Fibroblast of pulmonary artery (primary cell): ENCODE measurements around the gene FAM81A.
"Not testable (repeated sequence)": the region's sequence is repeated elsewhere in the genome, so short reads cannot be mapped to it uniquely, and the experiment has no call there.

Source experiments
- DNase-seq: peaks from one replicate; pipeline ENCODE4 v3.0.0-alpha.2; 2010; ENCODE audit warnings: low read depth
- H3K4me3 ChIP-seq: replicated peaks from 2 replicates; pipeline ENCODE4 v1.5.1; 2011; ENCODE audit warnings: low read depth, mild to moderate bottlenecking, control low read depth, low read length, moderate library complexity
- CTCF ChIP-seq: IDR thresholded peaks from 2 replicates; pipeline ENCODE4 v1.5.1; 2011; ENCODE audit warnings: mild to moderate bottlenecking, control low read depth, low read length, inconsistent platforms; ENCODE audit errors: missing control alignments

The FAM81A gene

GRCh38 chr15:59399465-59400102, 38.4 kb upstream of the FAM81A start:
- no peak overlapping the region for H3K4me3 ChIP-seq
- DNase-seq: no peak
- no peak for TF ChIP-seq CTCF

- no peak for DNase-seq
- no peak overlapping the region for H3K4me3 ChIP-seq
- TF ChIP-seq CTCF: no peak
These were observed 37.7 kb upstream of the FAM81A start for GRCh38 chr15:59400103-59400813.

GRCh38 chr15:59401051-59401823, 36.7 kb upstream of the FAM81A start:
- not testable (repeated sequence) for H3K4me3 ChIP-seq, DNase-seq

- no peak overlapping the region for H3K4me3 ChIP-seq
- TF ChIP-seq CTCF: no peak
- DNase-seq: no peak
These were observed 36.0 kb upstream of the FAM81A start for GRCh38 chr15:59401824-59402569.

DNA sequence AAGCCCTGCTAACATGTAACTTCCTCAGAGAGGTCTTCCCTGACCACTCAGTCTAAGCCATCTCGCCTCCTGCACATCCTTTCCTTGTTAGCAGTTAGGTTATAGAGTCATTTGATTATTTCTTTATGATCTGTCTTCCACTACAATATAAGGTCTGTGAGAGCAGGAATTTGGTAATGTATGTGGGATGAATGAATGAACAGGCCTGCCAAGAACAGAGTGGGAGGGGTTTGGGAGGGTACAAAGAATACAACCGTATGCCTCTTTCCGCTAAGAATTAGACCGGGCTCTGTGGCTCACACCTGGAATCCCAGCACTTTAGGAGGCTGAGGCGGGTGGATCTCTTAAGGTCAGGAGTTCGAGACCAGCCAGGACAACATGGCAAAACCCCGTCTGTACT, 32.9 kb upstream of the FAM81A start:
- no peak for DNase-seq
- no peak overlapping the region for H3K4me3 ChIP-seq
- no peak for TF ChIP-seq CTCF

DNA sequence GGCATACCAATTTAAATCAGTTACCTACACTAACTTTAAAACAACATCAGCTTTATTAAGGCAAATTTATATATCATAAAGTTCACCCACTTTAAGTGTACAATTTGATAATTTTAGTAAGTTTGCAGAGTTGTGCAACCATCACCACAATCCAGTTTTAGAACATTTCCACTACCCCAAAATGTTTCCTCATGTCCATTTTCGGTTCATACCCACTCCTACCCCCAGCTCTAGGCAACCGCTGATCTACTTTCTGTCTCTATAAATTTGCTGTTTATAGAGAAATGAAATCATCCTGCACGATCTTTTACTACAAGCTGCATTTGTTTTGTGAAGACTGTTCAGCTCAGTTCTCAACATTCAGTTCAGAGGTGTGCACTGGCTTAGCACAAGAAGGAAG, 31.5 kb upstream of the FAM81A start:
- no peak overlapping the region for H3K4me3 ChIP-seq
- DNase-seq: no peak
- TF ChIP-seq CTCF: no peak

DNA sequence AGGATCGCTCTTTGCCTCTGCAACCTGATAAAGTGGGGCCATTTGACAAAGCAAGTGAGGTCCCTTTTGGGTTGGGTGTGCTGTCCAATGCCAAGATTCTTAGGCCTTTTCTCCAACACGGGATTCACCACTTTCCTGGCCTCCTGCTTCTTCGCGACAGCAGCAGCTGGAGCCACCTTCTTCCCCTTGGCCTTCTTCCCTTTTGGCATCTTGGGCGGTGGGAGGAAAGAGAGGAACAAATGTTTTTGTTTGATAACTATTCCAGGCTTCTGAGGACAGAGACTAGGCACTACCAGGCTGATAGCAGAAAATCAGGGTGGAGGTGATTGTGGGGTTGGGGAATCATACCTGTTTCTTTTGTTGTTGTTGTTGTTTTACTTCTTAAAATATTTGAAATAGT, 30.0 kb upstream of the FAM81A start:
- no peak for TF ChIP-seq CTCF
- H3K4me3 ChIP-seq: no peak overlapping the region
- DNase-seq: no peak
